CD8-positive, alpha-beta memory T cell (primary cell): ENCODE data around the gene SPRED2. TPM values are rescaled to one million over a fixed set of nuclear protein-coding genes. Genes with fewer than 3 reads are reported as not detected.

Source experiments
- CTCF ChIA-PET: fragments of 350-600 bp; sonication (Branson Sonifier 250); formaldehyde crosslinking; loops from one replicate; lab custom pipeline; 2021; ENCODE audit warnings: antibody characterized with exemption; lab: Charles Lee
- POLR2A ChIA-PET: fragments of 350-600 bp; sonication (Branson Sonifier 250); formaldehyde crosslinking; loops from one replicate; lab custom pipeline; 2021; ENCODE audit warnings: antibody characterized with exemption; lab: Charles Lee
- DNase-seq, 5 donors: peaks; one replicate each; pipeline versions ENCODE4 v3.0.0 to v3.0.0-alpha.2; 2020 to 2022; ENCODE audit warnings: mixed read lengths in 1 of 5
- H3K27ac ChIP-seq: one replicate; pipeline ENCODE4 v1.7.0; 2013; ENCODE audit warnings: low read depth, mild to moderate bottlenecking, low read length, moderate library complexity
- H3K27me3 ChIP-seq: 2 replicates; pipeline ENCODE4 v1.7.0; 2013; ENCODE audit warnings: low read length, mild to moderate bottlenecking; ENCODE audit not compliant: insufficient read depth, poor library complexity, severe bottlenecking
- H3K36me3 ChIP-seq: 2 replicates; pipeline ENCODE4 v1.7.0; 2013; ENCODE audit warnings: mild to moderate bottlenecking, low read length, moderate library complexity; ENCODE audit not compliant: insufficient read depth
- H3K4me1 ChIP-seq: 2 replicates; pipeline ENCODE4 v1.7.0; 2013; ENCODE audit warnings: mild to moderate bottlenecking, low read length, moderate library complexity; ENCODE audit not compliant: insufficient read depth
- H3K4me3 ChIP-seq: 2 replicates; pipeline ENCODE4 v1.7.0; 2013; ENCODE audit warnings: mild to moderate bottlenecking, low read length
- H3K9me3 ChIP-seq: 2 replicates; pipeline ENCODE4 v1.7.0; 2013; ENCODE audit warnings: mild to moderate bottlenecking, low read length
- H3K27ac Mint-ChIP-seq, 8 donors: one replicate each; pipeline ENCODE4 v1.8.0; 2020 to 2021; ENCODE audit warnings: mixed read lengths in 8 of 8, mild to moderate bottlenecking in 6 of 8, inconsistent platforms in 3 of 8, moderate library complexity in 3 of 8
- H3K27me3 Mint-ChIP-seq, 2 donors: one replicate each; pipeline ENCODE4 v1.8.0; 2020 to 2021; ENCODE audit warnings: mixed read lengths in 2 of 2, mild to moderate bottlenecking in 1 of 2, moderate library complexity in 1 of 2
- H3K36me3 Mint-ChIP-seq, 3 donors: one replicate each; pipeline ENCODE4 v1.8.0; 2020 to 2021; ENCODE audit warnings: mixed read lengths in 3 of 3, inconsistent platforms in 1 of 3, mild to moderate bottlenecking in 1 of 3
- H3K4me1 Mint-ChIP-seq, 3 donors: one replicate each; pipeline ENCODE4 v1.8.0; 2020 to 2021; ENCODE audit warnings: mixed read lengths in 3 of 3, inconsistent platforms in 1 of 3, mild to moderate bottlenecking in 1 of 3
- H3K4me3 Mint-ChIP-seq, 7 donors: one replicate each; pipeline ENCODE4 v1.8.0; 2020 to 2021; ENCODE audit warnings: mixed read lengths in 7 of 7, mild to moderate bottlenecking in 6 of 7, moderate library complexity in 4 of 7, inconsistent platforms in 2 of 7
- H3K9me3 Mint-ChIP-seq, 5 donors: one replicate each; pipeline ENCODE4 v1.8.0; 2020 to 2022; ENCODE audit warnings: mixed read lengths in 5 of 5, mild to moderate bottlenecking in 3 of 5, moderate library complexity in 2 of 5, inconsistent platforms in 1 of 5
- polyA plus RNA-seq: library from polyadenylated mRNA; unstranded; fragments of 300-500 nt; fragmentation: Illumina TruSeq; gene quantifications from one replicate; pipeline ENCODE4 v1.2.3, GENCODE V29; 2021
- total RNA-seq, 2 experiments: library from RNA; stranded (reverse); gene quantifications; one replicate each; pipeline ENCODE4 v1.2.3, GENCODE V29; 2021

Gene SPRED2
- total and polyA plus RNA-seq, 3 experiments from 2014 or later = 1.3 to 4.0 (median 3.0) TPM

GRCh38 chr2:65300134-65300760, 132.2 kb downstream of the SPRED2 start:
- Mint-ChIP-seq H3K4me3 (peak overlapping the region; percentile 80 to 91 (median 82)), H3K27me3 (peaks cover 5 to 10% of the 10 kb centered on the region in 2 donors), H3K4me1 (peaks cover 32 to 40% (median 36%) of the 10 kb centered on the region in 3 donors), H3K27ac (peak overlapping the region in 6 of 8 donors; percentile 70 to 95 (median 90)), H3K36me3 (no peaks in the 10 kb centered on the region), H3K9me3 (peaks cover 0 to 1% (median 0%) of the 10 kb centered on the region in 5 donors)
- H3K27me3 ChIP-seq = no peaks in the 10 kb centered on the region
- DNase-seq = no peak
- no peaks in the 10 kb centered on the region for H3K36me3 ChIP-seq
- POLR2A ChIA-PET = interaction anchor here (0.5 to 2.0 kb wide), 3 partner anchors 73 to 818 kb away, joined by 4 to 7 read pairs (median 4); partner anchors contain the start of gene ACTR2
- no peaks in the 10 kb centered on the region for H3K9me3 ChIP-seq
- no peak overlapping the region for H3K27ac ChIP-seq
- peak overlapping the region; percentile 53 for H3K4me3 ChIP-seq
- CTCF ChIA-PET = interaction anchor here (1.9 kb wide), 1 partner anchor 11 kb away, joined by 4 read pairs; no protein-coding TSS in a partner anchor
- H3K4me1 ChIP-seq = peaks cover 37% of the 10 kb centered on the region

DNA sequence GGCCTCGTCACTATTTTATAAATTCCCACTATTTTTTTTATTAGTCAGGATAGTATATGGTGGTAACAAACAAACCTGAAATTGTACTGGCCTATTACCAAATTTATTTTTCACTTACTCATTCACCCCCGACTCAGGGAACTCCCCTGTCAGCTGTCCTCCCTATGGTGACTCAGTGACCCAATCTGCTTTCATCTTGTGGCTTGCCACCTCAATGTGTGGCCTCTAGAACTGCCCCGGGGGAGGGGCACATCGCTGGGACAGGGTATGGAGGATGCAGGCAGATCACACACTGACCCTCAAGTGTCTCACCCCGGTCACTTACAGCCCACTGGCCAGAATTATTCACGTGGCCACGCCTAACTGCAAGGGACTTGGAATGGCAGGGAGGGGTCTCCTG, 133.2 kb downstream of the SPRED2 start:
- Histone ChIP-seq H3K27ac (no peak overlapping the region), H3K4me3 (no peak overlapping the region), H3K4me1 (peaks cover 37% of the 10 kb centered on the region), H3K9me3 (no peaks in the 10 kb centered on the region), H3K36me3 (no peaks in the 10 kb centered on the region), H3K27me3 (no peaks in the 10 kb centered on the region)
- Mint-ChIP-seq H3K4me3 (peak overlapping the region in 1 of 7 donors; percentile 50), H3K36me3 (no peaks in the 10 kb centered on the region), H3K27ac (peak overlapping the region in 1 of 8 donors; percentile 70), H3K4me1 (peaks cover 32 to 40% (median 36%) of the 10 kb centered on the region in 3 donors), H3K9me3 (peaks cover 0 to 1% (median 0%) of the 10 kb centered on the region in 5 donors), H3K27me3 (peaks cover 10 to 15% of the 10 kb centered on the region in 2 donors)
- CTCF ChIA-PET = no interaction called here
- POLR2A ChIA-PET = interaction anchor here (2.0 kb wide), 1 partner anchor 72 kb away, joined by 4 read pairs; the partner anchor contains the start of gene ACTR2
- DNase-seq = peak in 1 of 5 donors; percentile 54

DNA sequence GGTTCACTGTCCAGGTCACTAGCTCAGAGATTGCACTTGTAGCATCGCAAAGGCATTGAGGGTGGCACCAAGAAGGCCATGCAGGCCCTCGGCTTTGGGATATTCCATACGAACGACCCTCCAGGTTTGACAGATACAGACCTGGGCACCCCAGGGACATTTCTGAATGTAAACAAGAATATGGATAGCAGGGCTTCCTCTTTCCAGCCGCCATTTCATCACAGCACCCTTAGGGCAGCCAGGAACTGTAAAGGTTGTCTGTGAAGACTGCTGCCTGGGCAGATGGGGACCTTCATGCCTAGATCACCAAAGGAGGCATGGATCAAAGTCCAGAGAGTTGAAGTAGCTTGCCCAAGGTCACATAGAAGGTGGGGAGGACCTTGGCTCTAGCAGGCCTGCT, 134.3 kb downstream of the SPRED2 start:
- CTCF ChIA-PET = no interaction called here
- no peak overlapping the region for H3K4me3 ChIP-seq

DNA sequence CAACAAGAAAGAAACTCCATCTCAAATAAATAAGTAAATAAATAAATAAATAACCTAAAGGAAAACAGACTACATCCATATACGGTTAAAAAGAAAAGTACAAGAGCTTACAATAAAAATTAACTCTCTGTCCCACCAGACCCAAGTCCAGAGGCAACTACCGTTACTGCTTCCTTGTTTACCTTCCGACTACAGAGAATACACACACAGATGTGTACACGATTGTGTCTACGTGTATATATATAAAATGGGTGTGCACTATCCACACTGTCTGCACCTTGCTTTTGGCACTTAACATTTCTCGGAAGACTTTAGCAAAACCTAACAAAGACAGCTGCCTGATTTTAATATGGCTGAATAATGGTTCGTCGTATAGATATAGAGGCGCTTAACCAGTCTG, 134.9 kb downstream of the SPRED2 start:
- Histone ChIP-seq H3K27ac (no peak overlapping the region), H3K27me3 (no peaks in the 10 kb centered on the region), H3K9me3 (no peaks in the 10 kb centered on the region), H3K36me3 (no peaks in the 10 kb centered on the region), H3K4me3 (no peak overlapping the region), H3K4me1 (peaks cover 33% of the 10 kb centered on the region)
- no peak overlapping the region for H3K27ac Mint-ChIP-seq
- peaks cover 0 to 1% (median 0%) of the 10 kb centered on the region in 5 donors for H3K9me3 Mint-ChIP-seq
- ChIA-PET CTCF (no interaction called here), POLR2A (no interaction called here)
- H3K27me3 Mint-ChIP-seq = peaks cover 12 to 15% of the 10 kb centered on the region in 2 donors
- peaks cover 29 to 37% (median 34%) of the 10 kb centered on the region in 3 donors for H3K4me1 Mint-ChIP-seq
- no peak for DNase-seq
- H3K4me3 Mint-ChIP-seq = no peak overlapping the region
- no peaks in the 10 kb centered on the region for H3K36me3 Mint-ChIP-seq

More for the DNA sequence above, 134.3 kb downstream of the SPRED2 start:
- H3K27ac Mint-ChIP-seq = no peak overlapping the region
- peaks cover 10 to 15% of the 10 kb centered on the region in 2 donors for H3K27me3 Mint-ChIP-seq
- H3K9me3 Mint-ChIP-seq = peaks cover 0 to 1% (median 0%) of the 10 kb centered on the region in 5 donors
- POLR2A ChIA-PET = interaction anchor here (2.0 kb wide), 1 partner anchor 71 kb away, joined by 4 read pairs; the partner anchor contains the start of gene ACTR2
- Histone ChIP-seq H3K27me3 (no peaks in the 10 kb centered on the region), H3K27ac (no peak overlapping the region), H3K36me3 (no peaks in the 10 kb centered on the region), H3K9me3 (no peaks in the 10 kb centered on the region), H3K4me1 (peaks cover 37% of the 10 kb centered on the region)
- no peak for DNase-seq
- no peak overlapping the region for H3K4me3 Mint-ChIP-seq
- H3K4me1 Mint-ChIP-seq = peaks cover 32 to 40% (median 36%) of the 10 kb centered on the region in 3 donors
- no peaks in the 10 kb centered on the region for H3K36me3 Mint-ChIP-seq

GRCh38 chr2:65296971-65297370, 135.4 kb downstream of the SPRED2 start:
- Histone ChIP-seq H3K27ac (no peak overlapping the region), H3K9me3 (no peaks in the 10 kb centered on the region), H3K4me3 (no peak overlapping the region), H3K27me3 (no peaks in the 10 kb centered on the region), H3K4me1 (peaks cover 27% of the 10 kb centered on the region), H3K36me3 (no peaks in the 10 kb centered on the region)
- POLR2A ChIA-PET = no interaction called here
- CTCF ChIA-PET = interaction anchor here (0.9 kb wide), 1 partner anchor 139 kb away, joined by 3 read pairs; no protein-coding TSS in a partner anchor
- Mint-ChIP-seq H3K27me3 (peaks cover 12 to 16% of the 10 kb centered on the region in 2 donors), H3K4me3 (no peak overlapping the region), H3K36me3 (no peaks in the 10 kb centered on the region), H3K9me3 (peaks cover 0 to 1% (median 0%) of the 10 kb centered on the region in 5 donors), H3K4me1 (peaks cover 23 to 31% (median 29%) of the 10 kb centered on the region in 3 donors), H3K27ac (no peak overlapping the region)
- no peak for DNase-seq

DNA sequence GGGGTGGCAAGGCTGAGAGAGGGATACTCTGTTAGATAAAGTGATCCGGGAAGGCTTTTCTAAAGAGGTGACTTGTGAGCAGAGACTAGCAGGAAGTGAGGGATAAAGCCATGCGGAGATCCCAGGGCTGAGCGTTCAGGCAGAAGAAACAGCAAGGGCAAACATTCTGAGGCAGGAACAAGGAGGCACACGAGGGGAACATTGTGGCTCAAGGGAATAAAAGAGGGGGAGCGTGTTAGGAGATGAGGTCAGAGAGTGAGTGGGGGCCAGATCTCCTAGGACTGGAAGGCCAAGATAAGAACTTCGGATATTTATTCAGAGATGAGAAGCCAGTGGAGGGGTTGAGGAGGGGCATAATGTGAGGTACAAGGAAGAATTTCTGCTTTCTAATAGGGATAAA, 137.7 kb downstream of the SPRED2 start:
- Mint-ChIP-seq H3K4me1 (peaks cover 6 to 11% (median 6%) of the 10 kb centered on the region in 3 donors), H3K36me3 (no peaks in the 10 kb centered on the region), H3K4me3 (no peak overlapping the region), H3K27me3 (peaks cover 4 to 20% of the 10 kb centered on the region in 2 donors), H3K9me3 (no peaks in the 10 kb centered on the region), H3K27ac (peak overlapping the region in 1 of 8 donors; percentile 35)
- no peaks in the 10 kb centered on the region for H3K36me3 ChIP-seq
- no peak for DNase-seq
- H3K27ac ChIP-seq = peak overlapping the region; percentile 43
- peaks cover 7% of the 10 kb centered on the region for H3K4me1 ChIP-seq
- no peak overlapping the region for H3K4me3 ChIP-seq
- POLR2A ChIA-PET = no interaction called here
- CTCF ChIA-PET = no interaction called here
- H3K9me3 ChIP-seq = no peaks in the 10 kb centered on the region
- no peaks in the 10 kb centered on the region for H3K27me3 ChIP-seq

DNA sequence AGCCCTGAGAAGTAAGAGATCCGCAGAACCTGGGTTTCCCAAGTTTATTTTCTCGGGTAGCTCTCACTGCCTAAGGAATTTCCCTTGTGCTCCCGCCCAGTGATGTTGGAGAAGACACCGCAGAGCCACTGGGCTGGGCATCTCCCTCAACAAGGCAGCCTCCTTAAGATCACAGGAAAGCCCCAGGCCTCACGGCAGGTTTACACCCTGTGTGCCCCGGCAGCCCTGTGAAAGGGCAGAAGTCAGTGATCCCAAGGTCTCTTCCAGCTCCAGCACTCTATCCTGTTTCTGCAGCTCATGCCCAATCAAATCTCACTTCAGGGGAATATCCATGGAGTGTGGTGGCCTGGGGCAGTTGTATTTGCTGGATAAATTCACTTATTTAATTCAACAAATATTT, 138.3 kb downstream of the SPRED2 start:
- H3K27me3 Mint-ChIP-seq = peaks cover 2 to 20% of the 10 kb centered on the region in 2 donors
- H3K4me1 Mint-ChIP-seq = peaks cover under 1 to 5% (median under 1%) of the 10 kb centered on the region in 3 donors
- no peak overlapping the region for H3K4me3 Mint-ChIP-seq
- POLR2A ChIA-PET = no interaction called here
- H3K36me3 ChIP-seq = no peaks in the 10 kb centered on the region
- no peak overlapping the region for H3K4me3 ChIP-seq
- no peak for DNase-seq
- no peak overlapping the region for H3K27ac Mint-ChIP-seq
- no peaks in the 10 kb centered on the region for H3K36me3 Mint-ChIP-seq
- H3K9me3 Mint-ChIP-seq = no peaks in the 10 kb centered on the region
- CTCF ChIA-PET = no interaction called here
- peaks cover 2% of the 10 kb centered on the region for H3K4me1 ChIP-seq
- no peaks in the 10 kb centered on the region for H3K9me3 ChIP-seq
- peak overlapping the region; percentile 43 for H3K27ac ChIP-seq
- H3K27me3 ChIP-seq = no peaks in the 10 kb centered on the region

GRCh38 chr2:65293376-65293775, 139.0 kb downstream of the SPRED2 start:
- no peak for DNase-seq
- H3K4me3 Mint-ChIP-seq = no peak overlapping the region
- peaks cover 2 to 20% of the 10 kb centered on the region in 2 donors for H3K27me3 Mint-ChIP-seq
- Histone ChIP-seq H3K27me3 (no peaks in the 10 kb centered on the region), H3K36me3 (no peaks in the 10 kb centered on the region), H3K9me3 (no peaks in the 10 kb centered on the region), H3K4me3 (no peak overlapping the region), H3K4me1 (no peaks in the 10 kb centered on the region), H3K27ac (no peak overlapping the region)
- CTCF ChIA-PET = no interaction called here
- no peaks in the 10 kb centered on the region for H3K36me3 Mint-ChIP-seq
- H3K27ac Mint-ChIP-seq = no peak overlapping the region
- POLR2A ChIA-PET = no interaction called here
- H3K4me1 Mint-ChIP-seq = peaks cover 0 to 5% (median 0%) of the 10 kb centered on the region in 3 donors
- no peaks in the 10 kb centered on the region for H3K9me3 Mint-ChIP-seq
